Endothelial cell of umbilical vein (primary cell): ENCODE results near the gene PREP. TPM values are rescaled to one million over a fixed set of nuclear protein-coding genes. Genes with fewer than 3 reads are reported as not detected.

Experiments
- BruUV-seq: library from RNA; stranded (reverse); fragments of 400-500 nt; replicated peaks from 2 replicates; lab custom pipeline; 2021; lab: Mats Ljungman, UMichigan
- CTCF ChIA-PET: fragments of 300-600, 350-600 bp; sonication (Branson Sonifier 250); formaldehyde crosslinking; loops from one replicate; lab custom pipeline; 2021; ENCODE audit warnings: antibody characterized with exemption, inconsistent platforms; lab: Charles Lee
- POLR2A ChIA-PET: fragments of 300-600, 350-600 bp; sonication (Branson Sonifier 250); formaldehyde crosslinking; loops from one replicate; lab custom pipeline; 2021; ENCODE audit warnings: antibody characterized with exemption, inconsistent platforms; lab: Charles Lee
- DNase-seq: peaks from one replicate; pipeline ENCODE4 v3.0.0-alpha.2; 2011; ENCODE audit warnings: low read depth, low spot score
- FAIRE-seq: peaks from 2 replicates; lab custom pipeline; 2011; peaks lifted over from hg19 to GRCh38; lab: Jason Lieb, UNC
- H2AFZ ChIP-seq: 2 replicates; pipeline ENCODE4 v1.6.0; 2012; ENCODE audit warnings: low read depth, low read length, control low read depth, inconsistent platforms
- H3K27ac ChIP-seq: 2 replicates; pipeline ENCODE4 v1.5.1; 2011; ENCODE audit warnings: low read depth, mild to moderate bottlenecking, control low read depth, low read length, moderate library complexity; ENCODE audit not compliant: insufficient read depth
- H3K27me3 ChIP-seq, 2 experiments: 2 replicates each; pipeline versions ENCODE4 v1.6.0 to v1.6.1; 2011; ENCODE audit warnings: low read length in 2 of 2, mixed read lengths in 1 of 2; ENCODE audit not compliant: control insufficient read depth in 2 of 2, insufficient read depth in 2 of 2
- H3K36me3 ChIP-seq, 2 experiments: 2 replicates in 1 of 2; 3 replicates in 1 of 2; pipeline ENCODE4 v1.5.1; 2011; ENCODE audit warnings: low read length in 2 of 2, mild to moderate bottlenecking in 1 of 2, moderate library complexity in 1 of 2; ENCODE audit not compliant: control insufficient read depth in 2 of 2, insufficient read depth in 2 of 2; ENCODE audit errors: extremely low read depth in 1 of 2
- H3K4me1 ChIP-seq: 3 replicates; pipeline ENCODE4 v1.5.1; 2011; ENCODE audit warnings: mild to moderate bottlenecking, low read length; ENCODE audit not compliant: control insufficient read depth, insufficient read depth; ENCODE audit errors: extremely low read depth
- H3K4me2 ChIP-seq: 2 replicates; pipeline ENCODE4 v1.6.1; 2011; ENCODE audit warnings: low read length, control low read depth, mixed read lengths; ENCODE audit not compliant: insufficient read depth
- H3K4me3 ChIP-seq, 3 experiments: fragments of 200-600 bp in 1 of 3; sonication (generic), shearing (Covaris generic) in 1 of 3; replicated peaks in 1 of 3; 2 replicates each; pipeline ENCODE4 v1.5.1; 2011 to 2016; ENCODE audit warnings: control low read depth in 3 of 3, low read length in 3 of 3, mild to moderate bottlenecking in 2 of 3, inconsistent platforms in 1 of 3, low read depth in 1 of 3, moderate library complexity in 1 of 3; ENCODE audit not compliant: insufficient read depth in 1 of 3
- H3K79me2 ChIP-seq: 2 replicates; pipeline ENCODE4 v1.6.0; 2012; ENCODE audit warnings: low read length, inconsistent platforms; ENCODE audit not compliant: control insufficient read depth, insufficient read depth
- H3K9ac ChIP-seq: replicated peaks from 2 replicates; pipeline ENCODE3; 2011; ENCODE audit warnings: low read length, control low read depth; ENCODE audit not compliant: insufficient read depth; ENCODE audit errors: extremely low read depth
- H3K9me1 ChIP-seq: replicated peaks from 3 replicates; pipeline ENCODE4 v1.6.0; 2011; ENCODE audit warnings: mild to moderate bottlenecking, low read length; ENCODE audit not compliant: control insufficient read depth, insufficient read depth; ENCODE audit errors: extremely low read depth
- H3K9me3 ChIP-seq: replicated peaks from 2 replicates; pipeline ENCODE4 v1.5.1; 2012; ENCODE audit warnings: low read length, inconsistent platforms; ENCODE audit not compliant: control insufficient read depth, insufficient read depth
- H4K20me1 ChIP-seq: replicated peaks from 2 replicates; pipeline ENCODE3; 2011; ENCODE audit warnings: mild to moderate bottlenecking, low read length; ENCODE audit not compliant: control insufficient read depth, insufficient read depth; ENCODE audit errors: extremely low read depth
- EZH2 ChIP-seq: IDR thresholded peaks from 2 replicates; pipeline ENCODE4 v1.6.1; 2012; ENCODE audit warnings: borderline replicate concordance, low read depth, mild to moderate bottlenecking, moderate library complexity, low read length, inconsistent platforms; ENCODE audit not compliant: severe bottlenecking
- FOS ChIP-seq: IDR thresholded peaks from 2 replicates; pipeline ENCODE4 v1.6.1; 2011; ENCODE audit warnings: mild to moderate bottlenecking, low read length, moderate library complexity, borderline replicate concordance; ENCODE audit not compliant: insufficient read depth
- GATA2 ChIP-seq: IDR thresholded peaks from 2 replicates; pipeline ENCODE4 v1.7.0; 2011; ENCODE audit warnings: low read depth, mild to moderate bottlenecking, moderate library complexity, mixed read lengths, low read length; ENCODE audit not compliant: insufficient read length, insufficient read depth
- JUN ChIP-seq: IDR thresholded peaks from 2 replicates; pipeline ENCODE4 v1.6.1; 2011; ENCODE audit warnings: borderline replicate concordance, low read depth; ENCODE audit not compliant: insufficient read length, insufficient read depth
- MAX ChIP-seq: IDR thresholded peaks from 2 replicates; pipeline ENCODE4 v1.6.1; 2011; ENCODE audit not compliant: insufficient read depth, insufficient read length
- POLR2A ChIP-seq: IDR thresholded peaks from 2 replicates; pipeline ENCODE4 v1.6.1; 2012; ENCODE audit warnings: low read depth, mild to moderate bottlenecking, control low read depth, low read length
- POLR2AphosphoS5 ChIP-seq: IDR thresholded peaks from 2 replicates; pipeline ENCODE4 v1.6.1; 2012; ENCODE audit warnings: low read depth, mild to moderate bottlenecking, control low read depth, low read length, moderate library complexity; ENCODE audit not compliant: insufficient read depth
- dilution Hi-C: fragments of 300-500 bp; cut with MboI; formaldehyde crosslinking; loops from one replicate; pipeline ENCODE4 v1.15.0; 2019; ENCODE audit warnings: low sequenced_read_pairs; ENCODE audit not compliant: extremely low pct_ligation_motif_present
- intact Hi-C: fragments of 100-400 bp; cut with micrococcal nuclease; formaldehyde crosslinking; loops from one replicate; pipeline ENCODE4 v1.10.0; 2022
- polyA plus RNA-seq, 4 experiments: library from polyadenylated mRNA; depleted of rRNA in 3 of 4; stranded (reverse) in 3 of 4; unstranded in 1 of 4; fragments of >200 nt; gene quantifications; 2 replicates each; pipeline versions ENCODE4 v1.2.1 to v1.2.3, GENCODE V29; 2011 to 2012; ENCODE audit warnings: missing spikeins in 1 of 4
- total RNA-seq: library from RNA; stranded (reverse); gene quantifications from 2 replicates; pipeline ENCODE4 v1.2.3, GENCODE V29; 2021

The PREP gene
- total and polyA plus RNA-seq, 2 donors (not counting 3 experiments of a cell fraction or from before 2014, with no cell fraction given) = 17.2 to 37.7 TPM

DNA sequence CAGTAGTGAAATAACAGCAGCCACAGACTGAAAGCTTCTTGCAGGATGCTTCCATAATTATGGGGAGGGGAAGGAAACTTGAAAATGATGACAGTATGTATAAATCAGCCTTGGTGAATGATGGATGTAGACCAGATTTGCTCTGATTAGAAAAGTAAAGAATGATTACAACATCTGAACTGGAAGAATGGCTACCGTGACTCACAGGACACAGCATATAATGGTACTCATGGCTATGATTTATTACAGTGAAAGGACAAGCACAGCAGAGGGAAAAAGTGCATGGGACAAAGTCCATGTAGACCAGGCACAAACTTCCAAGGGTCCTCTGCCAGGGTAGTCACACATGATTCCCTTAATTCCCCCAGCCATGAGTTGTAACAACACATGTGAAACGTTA lies 152.3 kb downstream of the PREP start:
- Histone ChIP-seq H3K4me1 (no peaks in the 10 kb centered on the region), H4K20me1 (no peaks in the 10 kb centered on the region), H3K4me2 (no peak overlapping the region), H3K4me3 (no peak overlapping the region), H3K36me3 (no peaks in the 10 kb centered on the region), H3K79me2 (no peaks in the 10 kb centered on the region), H3K9me3 (no peaks in the 10 kb centered on the region), H3K27me3 (peaks cover 0 to 5% of the 10 kb centered on the region in 2 experiments), H2AFZ (no peak overlapping the region), H3K9ac (no peak overlapping the region), H3K27ac (no peak overlapping the region), H3K9me1 (no peaks in the 10 kb centered on the region)
- intact Hi-C loops (no loop called here), dilution Hi-C loops (no loop called here)
- no TSS peak for BruUV-seq
- TF ChIP-seq MAX (no peak), JUN (no peak)
- DNase-seq (no peak), FAIRE-seq (no peak)
- POLR2A ChIA-PET = no interaction called here
- CTCF ChIA-PET = no interaction called here

DNA sequence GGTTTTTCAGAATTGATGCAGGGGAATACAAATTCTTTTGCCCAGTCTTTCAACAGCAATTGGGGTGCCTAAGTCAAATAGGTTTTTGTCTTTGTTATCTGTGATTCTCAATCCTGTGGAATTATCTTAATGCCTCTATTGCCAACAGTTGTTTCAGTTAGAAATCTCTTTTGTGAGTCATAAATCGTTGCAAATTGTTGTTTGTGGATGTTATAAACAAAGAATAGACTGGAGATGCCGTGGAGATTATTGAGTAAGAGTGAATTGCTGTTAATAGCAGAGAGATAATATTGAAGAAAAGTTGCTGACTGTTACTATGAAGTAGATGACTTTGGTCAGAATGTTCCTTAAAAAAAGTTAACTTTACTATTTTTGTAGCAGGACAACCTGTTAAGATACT lies 159.4 kb downstream of the PREP start:
- CTCF ChIA-PET = no interaction called here
- Histone ChIP-seq H3K4me1 (no peaks in the 10 kb centered on the region), H3K79me2 (no peaks in the 10 kb centered on the region), H3K9ac (no peak overlapping the region), H3K36me3 (no peaks in the 10 kb centered on the region), H3K27me3 (peaks cover 5 to 9% of the 10 kb centered on the region in 2 experiments), H3K9me3 (no peaks in the 10 kb centered on the region), H3K4me3 (no peak overlapping the region), H3K9me1 (no peaks in the 10 kb centered on the region), H3K27ac (no peak overlapping the region), H3K4me2 (no peak overlapping the region), H2AFZ (no peak overlapping the region), H4K20me1 (no peaks in the 10 kb centered on the region)
- DNase-seq (no peak), FAIRE-seq (no peak)
- POLR2A ChIA-PET = no interaction called here
- dilution Hi-C loops = no loop called here
- no TSS peak for BruUV-seq
- intact Hi-C loops = no loop called here
- TF ChIP-seq FOS = no peak
- no peak for TF ChIP-seq GATA2
- TF ChIP-seq POLR2AphosphoS5 = no peak
- TF ChIP-seq POLR2A = no peak
- no peak for TF ChIP-seq EZH2
